Kidney capillary endothelial cell (primary cell): ENCODE measurements around the gene PDGFA.

Experiments used
- DNase-seq: peaks from one replicate; pipeline ENCODE4 v3.0.0-alpha.2; 2018; ENCODE audit warnings: low spot score

The PDGFA gene

DNA sequence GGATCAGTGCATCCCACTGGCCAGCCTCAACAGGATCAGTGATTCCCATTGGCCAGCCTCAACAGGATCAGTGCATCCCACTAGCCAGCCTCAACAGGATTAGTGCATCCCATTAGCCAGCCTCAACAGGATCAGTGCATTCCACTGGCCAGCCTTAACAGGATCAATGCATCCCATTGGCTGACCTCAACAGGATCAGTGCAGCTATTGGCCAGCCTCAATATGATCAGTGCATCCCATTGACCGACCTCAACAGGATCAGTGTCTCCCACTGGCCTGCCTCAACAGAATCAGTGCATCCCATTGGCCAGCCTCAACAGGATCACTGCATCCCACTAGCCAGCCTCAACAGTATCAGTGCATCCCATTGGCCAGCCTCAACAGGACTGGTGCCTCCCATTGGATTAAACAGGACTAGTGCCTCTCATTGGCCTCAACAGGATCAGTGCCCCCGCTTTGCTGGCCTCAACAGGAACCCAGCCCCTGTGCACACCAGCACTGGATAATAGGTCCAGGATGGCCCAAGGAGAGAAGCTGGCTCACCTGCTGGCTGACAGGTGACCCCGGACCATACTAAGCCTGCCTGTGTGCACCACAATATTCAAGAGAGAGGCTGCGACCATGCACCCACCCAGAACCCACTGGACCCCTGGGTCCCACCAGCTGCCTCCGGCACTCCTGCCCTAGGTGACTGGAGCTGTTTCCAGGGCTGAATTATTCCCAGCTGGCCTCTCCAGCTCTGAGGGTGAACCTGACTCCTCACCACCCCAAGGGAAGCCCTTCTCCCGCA, 59.9 kb downstream of the PDGFA start:
- DNase-seq: no peak

DNA sequence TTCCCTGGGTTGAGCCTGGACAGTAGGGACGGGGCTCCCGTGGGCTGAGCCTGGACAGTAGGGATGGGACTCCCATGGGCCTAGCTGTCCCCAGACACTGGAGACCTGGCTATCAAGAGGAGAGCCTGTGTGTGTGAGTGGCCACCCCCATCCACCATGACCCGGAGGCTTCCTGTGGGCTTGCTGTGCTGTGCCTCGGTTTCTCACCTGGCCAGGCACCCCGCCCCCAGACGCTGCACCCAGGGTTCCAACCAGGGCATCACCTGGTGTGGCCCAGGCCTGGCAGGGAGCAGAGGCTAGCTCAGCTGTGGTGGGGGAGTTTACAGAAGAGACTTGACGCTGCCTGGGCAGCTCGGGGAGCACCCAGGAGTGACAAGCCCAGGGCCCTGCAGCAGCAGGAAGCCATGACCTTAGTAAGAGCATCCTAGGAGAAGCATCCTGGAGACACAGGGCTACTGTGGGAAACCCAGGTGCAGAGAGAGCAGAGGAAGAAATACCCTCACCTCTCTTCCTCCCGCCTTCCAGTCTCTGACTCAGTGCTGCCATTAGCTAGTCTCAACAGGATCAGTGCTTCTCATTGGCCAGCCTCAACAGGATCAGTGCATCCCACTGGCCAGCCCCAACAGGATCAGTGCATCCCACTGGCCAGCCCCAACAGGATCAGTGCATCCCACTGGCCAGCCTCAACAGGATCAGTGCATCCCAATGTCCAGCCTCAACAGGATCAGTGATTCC, 61.0 kb downstream of the PDGFA start:
- no peak for DNase-seq

DNA sequence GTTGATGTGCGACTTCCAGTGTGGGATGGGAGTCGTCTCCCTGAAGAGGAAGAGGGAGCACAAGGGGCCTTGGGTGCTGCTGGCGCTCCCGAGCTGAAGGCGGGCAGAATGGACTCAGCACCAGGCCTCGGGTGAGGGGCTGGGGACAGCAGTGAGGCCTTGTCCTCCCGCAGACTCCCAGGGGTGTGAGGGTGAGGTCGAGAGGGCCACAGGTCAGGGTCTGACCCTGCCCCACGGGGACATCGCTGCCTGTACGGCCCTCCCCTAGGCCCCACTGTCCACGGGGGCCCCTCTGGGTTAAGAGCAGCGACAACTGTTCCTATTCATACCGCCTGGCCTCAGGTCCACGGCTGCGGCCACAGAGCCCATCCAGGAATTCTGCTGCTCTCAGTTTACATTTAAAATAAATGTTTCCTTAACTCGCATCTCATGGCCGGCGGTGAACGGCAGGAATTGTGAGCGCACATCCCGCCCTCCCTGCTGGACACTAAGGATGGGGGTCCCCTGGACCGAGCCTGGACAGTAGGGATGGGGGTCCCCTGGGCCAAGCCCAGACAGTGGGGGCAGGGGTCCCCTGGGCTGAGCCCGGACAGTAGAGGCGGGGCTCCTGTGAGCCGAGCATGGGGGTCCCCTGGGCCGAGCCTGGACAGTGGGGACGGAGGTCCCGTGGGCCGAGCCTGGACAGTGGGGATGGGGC, 61.7 kb downstream of the PDGFA start:
- DNase-seq: no peak

DNA sequence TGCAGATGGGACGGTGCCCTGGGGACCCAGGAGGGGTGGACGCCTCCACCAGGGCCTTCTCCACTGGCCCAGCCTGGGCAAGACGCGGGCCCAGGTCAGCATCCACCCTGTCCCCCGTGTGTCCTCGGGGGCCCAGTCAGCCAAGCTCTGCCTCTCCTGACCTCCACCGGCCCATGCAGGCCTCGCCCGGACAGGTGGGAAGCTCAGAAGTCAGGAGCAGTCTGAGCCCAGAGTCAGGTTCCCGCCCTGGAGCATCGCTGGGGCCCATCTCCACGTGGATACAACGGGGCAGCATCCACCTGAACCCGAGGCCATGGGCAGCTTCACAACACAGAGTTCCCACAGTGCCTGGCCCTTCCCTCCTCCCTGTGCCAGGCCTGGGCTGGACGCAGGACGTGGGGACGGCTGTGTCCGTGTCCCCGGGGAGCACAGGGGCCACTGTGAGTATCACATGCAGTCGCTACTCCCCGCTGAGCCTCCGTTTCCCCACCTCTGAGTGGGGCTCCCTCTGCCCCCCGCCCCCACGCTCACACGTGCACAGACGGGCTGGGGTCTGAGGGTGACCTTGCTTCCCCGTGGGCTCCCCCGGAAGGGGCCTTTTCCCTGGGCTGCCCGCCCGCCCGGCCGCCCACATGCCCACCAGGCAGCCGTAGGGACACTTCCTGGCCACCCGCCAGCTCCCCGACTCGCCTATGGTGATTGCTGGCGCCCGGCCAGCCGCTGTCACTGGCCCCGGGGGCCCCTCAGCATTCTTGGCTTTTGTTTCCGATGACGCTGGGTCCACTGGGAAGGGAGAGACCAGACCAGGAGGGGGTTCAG, 64.3 kb downstream of the PDGFA start:
- DNase-seq: peak; percentile 82

DNA sequence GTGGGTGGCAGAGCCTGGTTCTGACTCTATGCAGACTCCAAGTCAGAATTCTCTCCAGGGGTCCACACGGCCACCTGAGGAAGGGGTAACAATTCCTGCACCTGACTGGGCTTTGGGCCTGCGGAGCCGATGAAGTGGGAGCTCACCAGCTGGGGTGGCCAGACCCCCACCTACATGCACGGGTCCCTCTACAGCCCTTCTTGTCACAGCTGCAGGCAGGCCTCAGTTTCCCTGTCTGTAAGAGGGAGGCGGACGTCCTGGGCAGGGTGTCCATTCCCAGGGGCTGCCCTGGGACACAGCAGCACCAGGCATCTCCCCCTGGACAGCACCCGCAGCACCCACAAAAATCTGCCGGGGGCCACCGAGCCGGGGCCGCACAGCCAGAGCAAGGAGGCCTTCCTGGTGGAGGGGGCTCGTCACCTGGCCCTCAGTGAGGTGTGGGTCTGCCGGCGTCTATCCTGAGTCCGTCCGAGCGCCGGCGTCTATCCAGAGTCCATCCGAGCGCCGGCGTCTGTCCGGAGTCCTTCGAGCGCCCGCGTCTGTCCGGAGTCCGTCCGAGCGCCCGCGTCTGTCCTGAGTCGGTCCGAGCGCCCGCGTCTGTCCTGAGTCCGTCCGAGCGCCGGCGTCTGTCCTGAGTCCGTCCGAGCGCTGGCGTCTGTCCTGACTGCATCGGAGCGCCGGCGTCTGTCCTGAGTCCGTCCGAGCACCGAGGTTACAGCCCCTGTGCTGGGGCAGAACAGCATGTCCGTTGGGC, 65.1 kb downstream of the PDGFA start:
- DNase-seq: no peak

DNA sequence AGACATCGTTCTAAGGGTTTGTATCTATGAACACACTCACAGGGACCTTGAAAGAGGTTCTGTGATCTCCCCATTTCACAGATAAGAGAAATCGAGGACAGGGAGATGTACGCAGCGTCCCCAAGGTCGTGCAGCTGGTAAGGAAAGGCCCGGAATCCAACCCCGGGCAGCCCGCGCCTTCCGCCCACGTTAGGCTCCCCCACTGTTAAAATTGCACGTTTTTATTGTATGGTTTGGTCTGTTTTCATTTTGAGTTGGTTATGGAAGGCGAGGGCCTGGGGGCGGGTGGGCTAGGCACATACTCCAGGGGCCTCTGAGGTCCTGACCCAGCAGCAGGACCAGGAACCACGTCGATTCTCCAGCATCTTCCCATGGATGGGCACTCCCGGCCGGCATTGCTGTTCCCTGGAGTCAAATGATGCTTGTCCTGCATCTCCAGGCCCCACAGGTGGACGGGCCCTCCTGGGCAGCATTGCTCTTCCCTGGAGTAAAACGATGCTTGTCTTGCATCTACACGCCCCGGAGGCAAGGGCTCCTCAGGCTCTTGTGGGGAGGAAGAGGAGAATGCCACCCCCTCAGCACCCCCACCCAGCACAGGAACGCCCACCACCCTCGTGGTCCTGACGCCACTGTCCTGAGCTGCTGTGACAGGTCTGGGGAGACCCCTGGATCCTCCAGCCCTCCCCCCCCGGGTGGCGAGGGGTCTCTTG, 65.9 kb downstream of the PDGFA start:
- no peak for DNase-seq

DNA sequence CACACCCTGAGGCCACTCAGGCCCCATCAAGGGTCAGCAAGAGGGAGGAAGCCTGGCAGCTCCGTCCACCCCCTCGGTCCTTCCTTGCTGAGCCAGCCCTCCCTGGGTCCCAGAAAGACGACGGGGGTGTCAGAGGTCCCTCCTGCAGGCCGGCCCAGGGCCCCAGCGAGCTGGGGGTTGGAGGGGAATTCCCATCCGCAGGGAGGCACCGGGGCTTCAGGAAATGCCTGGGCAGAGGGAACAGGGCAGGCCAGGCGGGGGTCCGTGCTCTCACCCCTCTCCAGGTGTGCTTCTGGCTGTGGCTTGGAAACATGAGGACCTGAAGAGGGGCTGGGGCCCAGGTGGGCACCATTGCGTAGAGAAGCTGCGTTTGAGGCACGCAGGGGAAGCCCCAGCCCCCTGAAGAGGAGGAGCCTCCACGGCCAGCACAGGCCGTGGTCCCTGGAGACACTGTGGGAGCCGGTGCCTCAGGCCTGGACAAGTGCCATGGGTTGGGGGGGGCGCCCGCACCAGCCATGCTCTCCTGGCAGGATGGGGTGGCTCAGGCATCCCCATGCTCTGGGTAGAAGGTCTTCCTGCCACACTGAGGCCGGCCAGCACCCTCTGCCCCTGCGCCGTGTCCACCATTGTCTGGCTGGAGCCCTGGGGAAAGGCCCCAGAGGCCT, 66.7 kb downstream of the PDGFA start:
- DNase-seq: no peak

DNA sequence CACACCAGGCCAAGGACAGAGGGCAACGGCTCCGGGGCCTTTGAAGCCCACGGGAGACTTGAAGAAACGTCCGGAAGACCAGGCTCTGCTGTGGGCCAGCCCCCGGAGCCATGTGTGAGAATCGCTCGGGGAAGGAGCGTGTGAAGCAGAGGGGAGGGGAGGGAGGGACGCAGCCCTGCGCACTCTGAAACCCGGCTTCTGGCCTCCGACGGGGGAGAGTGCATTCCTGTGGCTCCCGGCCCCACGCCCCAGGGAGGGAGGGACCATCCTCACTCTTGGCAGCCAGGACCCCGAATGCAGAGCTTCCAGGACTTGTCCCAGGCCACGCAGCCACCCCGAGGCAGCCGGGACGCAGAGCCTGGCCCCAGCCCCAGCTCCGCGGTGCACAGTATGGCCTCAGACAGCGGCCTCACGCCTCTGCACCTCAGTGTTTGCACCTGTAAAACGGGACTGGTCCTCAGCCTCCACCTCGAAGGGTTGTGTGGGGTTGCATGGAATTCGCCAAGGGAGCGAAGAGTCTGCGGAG, 67.4 kb downstream of the PDGFA start:
- DNase-seq: no peak

DNA sequence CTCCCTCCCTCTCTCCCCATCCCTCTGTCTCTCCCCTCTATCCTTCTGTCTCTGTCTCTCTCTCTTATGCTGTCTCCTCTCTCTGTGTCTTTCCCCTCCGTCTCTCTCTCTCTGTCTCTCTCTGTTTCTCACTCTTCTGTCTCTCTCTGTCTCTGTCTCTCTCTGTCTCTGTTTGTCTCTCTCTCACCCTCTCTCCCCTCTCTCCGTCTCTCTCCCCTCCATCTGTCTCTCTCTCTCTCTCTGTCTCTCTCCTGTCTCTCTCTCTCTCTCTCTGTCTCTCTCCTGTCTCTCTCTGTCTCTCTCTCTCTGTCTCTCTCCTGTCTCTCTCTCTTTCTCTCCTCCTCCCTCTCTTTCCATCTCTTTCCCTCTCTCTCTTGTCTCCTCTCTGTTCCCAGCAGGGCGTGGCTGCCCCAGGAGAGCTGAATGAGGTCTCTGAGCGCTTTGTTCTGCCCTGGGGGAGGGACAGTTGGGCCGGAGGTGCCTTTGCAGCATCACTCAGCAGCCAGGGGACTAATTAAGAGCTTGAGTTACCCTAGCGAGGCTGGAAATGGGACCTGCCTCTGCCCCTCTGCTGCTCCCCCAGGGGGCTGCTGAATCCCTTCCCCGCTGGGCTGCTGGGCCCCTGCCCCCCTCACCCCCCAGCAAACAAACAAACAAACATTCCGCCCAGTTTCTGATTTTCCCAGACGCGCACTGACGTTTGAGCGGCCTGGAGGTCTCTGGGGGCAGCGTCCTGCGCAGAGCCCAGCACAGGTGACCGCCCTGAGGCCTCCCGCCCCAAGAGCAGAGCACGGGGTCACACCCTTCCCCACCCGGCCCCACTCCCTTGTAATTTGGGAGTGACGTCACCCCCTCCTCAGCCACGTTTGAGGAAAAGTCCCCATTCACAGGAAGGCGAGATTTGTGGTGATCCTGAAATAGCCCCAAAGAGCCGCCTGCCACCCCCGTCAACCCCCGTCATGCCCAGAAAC, 68.1 kb downstream of the PDGFA start:
- DNase-seq: no peak

DNA sequence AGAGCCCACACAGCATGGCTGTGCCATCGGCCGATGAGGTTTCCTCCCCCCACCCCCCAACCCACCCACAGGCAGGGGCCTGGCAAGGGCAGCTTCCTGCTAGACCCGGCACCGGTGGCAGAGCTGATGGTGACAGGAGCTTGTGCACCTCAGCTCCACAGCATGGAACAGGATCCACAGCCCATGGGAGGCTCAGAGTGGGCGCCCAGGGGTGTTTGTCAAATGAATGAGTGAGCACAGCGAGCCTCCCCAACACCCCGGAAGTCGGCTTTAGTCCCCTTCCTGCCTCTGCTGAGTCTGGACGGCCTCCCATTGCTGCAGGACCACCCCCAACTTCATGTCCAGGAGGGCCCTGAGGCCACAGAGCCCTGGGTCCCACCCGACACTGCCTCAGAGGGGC, 68.9 kb downstream of the PDGFA start:
- no peak for DNase-seq

DNA sequence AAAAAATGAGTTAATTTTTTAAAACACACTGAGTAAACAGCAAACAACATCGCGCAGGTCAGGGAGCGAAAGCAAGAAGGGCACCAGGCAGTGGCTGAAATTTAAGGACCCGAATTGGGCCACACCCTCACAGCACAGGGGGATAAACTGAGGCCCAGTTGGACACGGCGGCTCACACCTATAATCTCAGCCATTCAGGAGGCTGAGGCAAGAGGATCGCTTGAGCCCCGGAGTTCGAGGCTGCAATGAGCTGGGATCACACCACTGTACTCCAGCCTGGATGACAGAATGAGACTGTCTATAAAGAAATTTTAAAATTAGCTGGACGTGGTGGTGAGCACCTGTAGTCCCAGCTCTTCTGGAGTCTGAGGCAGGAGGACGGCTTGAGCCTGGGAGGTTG, 69.6 kb downstream of the PDGFA start:
- DNase-seq: no peak

DNA sequence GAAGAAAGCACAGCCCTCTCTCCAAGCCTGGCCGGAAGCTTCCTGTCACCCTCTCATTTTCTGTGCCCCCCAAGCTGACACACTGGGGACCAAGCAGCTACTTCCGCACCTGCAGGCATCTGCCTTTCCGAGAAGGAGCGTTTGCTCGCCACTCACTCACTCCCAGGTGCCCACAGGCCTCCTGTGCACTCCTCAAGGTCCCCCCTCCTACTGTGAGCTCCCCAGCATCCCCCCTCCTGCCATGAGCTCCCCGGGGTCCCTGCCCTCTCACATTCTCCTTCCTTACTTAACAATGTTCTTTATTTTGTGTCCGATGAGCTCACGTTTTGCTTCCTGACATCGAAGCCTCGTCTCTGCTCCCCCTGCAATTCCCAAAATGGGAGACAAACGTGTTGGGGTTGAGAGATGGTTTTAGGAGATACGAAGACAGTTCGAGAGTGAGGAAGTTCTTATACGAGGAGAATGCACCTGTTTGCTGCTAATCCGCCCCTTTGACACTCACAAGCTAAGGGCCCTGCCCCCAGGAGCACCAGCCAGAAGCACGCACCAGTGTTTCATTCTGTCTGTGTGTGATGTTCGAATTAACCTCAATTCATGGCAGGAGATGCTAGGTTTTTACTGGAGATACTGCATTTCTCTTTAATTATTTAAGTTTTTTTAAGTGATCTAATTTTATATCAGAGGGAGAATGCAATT, 70.2 kb downstream of the PDGFA start:
- no peak for DNase-seq

DNA sequence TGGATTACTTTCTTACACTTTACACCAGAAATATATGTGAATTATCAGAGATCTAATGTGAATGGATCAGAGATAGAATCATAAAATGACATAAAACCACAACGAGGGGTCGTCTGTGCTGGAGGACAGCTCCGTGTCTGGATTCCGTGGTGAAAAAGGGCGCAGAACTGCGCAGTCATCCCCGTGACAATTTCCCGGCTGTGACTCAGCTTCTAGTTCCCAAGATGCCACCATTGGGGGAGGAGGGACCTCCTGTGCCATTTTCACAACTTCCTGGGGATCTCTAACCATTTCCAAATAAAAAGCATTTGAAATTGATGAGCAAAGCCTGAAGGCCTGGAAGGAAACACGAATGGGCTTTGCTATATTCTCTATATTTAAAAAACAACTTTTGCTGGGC, 72.1 kb downstream of the PDGFA start:
- no peak for DNase-seq
